PC-9 (cell line): ENCODE data around the gene SFT2D3.

Experiments
- EZH2 ChIP-seq: fragments of 200-600 bp; sonication (generic); IDR thresholded peaks from 2 replicates; pipeline ENCODE4 v1.8.0; 2017; ENCODE audit warnings: antibody characterized with exemption, low read depth
- TF ChIP-seq, protein P1 (sequence below): fragments of 200-600 bp; sonication (generic); conservative IDR thresholded peaks from 2 replicates; pipeline ENCODE4 v1.6.1; 2017; ENCODE audit warnings: mixed run types, antibody characterized with exemption, mild to moderate bottlenecking, moderate library complexity

DNA sequence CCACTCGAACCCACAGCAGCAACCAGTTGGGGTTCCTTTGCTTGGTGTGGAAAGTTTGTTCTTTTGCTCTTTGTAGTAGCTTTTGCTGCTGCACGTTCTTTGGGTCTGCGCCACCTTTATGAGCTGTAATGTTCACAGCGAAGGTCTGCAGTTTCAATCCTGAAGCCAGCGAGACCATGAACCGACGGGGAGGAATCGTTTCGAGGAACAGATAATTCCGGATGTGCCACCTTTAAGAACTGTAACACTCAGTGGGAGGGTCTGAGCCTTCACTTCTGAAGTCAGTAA is 41.1 kb upstream of the SFT2D3 start:
- TF ChIP-seq, protein P1, sequence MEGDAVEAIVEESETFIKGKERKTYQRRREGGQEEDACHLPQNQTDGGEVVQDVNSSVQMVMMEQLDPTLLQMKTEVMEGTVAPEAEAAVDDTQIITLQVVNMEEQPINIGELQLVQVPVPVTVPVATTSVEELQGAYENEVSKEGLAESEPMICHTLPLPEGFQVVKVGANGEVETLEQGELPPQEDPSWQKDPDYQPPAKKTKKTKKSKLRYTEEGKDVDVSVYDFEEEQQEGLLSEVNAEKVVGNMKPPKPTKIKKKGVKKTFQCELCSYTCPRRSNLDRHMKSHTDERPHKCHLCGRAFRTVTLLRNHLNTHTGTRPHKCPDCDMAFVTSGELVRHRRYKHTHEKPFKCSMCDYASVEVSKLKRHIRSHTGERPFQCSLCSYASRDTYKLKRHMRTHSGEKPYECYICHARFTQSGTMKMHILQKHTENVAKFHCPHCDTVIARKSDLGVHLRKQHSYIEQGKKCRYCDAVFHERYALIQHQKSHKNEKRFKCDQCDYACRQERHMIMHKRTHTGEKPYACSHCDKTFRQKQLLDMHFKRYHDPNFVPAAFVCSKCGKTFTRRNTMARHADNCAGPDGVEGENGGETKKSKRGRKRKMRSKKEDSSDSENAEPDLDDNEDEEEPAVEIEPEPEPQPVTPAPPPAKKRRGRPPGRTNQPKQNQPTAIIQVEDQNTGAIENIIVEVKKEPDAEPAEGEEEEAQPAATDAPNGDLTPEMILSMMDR = no peak
- TF ChIP-seq EZH2 = no peak
